DMS53 treated with DMSO at 0.1 percent for 48 hours (cell line): Measurements from ENCODE around the gene CDC26.
"Not testable (repeated sequence)": the region's sequence is repeated elsewhere in the genome, so short reads cannot be mapped to it uniquely, and the experiment has no call there.

Source experiments
- DNase-seq: peaks from one replicate; lab custom pipeline; 2025; ENCODE audit not compliant: unreplicated experiment; lab: John Stamatoyannopoulos, UW

The CDC26 gene

DNA sequence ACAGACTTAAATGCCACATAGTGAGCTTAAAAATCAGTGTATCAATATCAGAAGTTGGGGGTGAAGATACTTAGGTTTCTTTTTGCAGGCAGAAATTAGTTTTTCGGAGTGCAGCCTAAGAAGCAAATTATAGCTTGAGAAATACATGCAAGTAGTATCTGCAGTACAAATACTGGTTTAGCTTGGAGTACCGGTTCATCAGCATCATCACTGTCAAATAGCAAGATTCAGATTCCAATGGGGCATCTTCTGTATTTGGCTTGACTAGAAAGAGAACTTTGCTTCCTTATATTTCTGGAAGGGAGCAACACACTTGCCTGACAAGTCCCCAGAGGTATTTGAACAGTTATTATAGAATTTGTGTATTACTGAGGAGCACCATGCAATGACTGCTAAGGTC is 34.2 kb downstream of the CDC26 start:
- no peak for DNase-seq

DNA sequence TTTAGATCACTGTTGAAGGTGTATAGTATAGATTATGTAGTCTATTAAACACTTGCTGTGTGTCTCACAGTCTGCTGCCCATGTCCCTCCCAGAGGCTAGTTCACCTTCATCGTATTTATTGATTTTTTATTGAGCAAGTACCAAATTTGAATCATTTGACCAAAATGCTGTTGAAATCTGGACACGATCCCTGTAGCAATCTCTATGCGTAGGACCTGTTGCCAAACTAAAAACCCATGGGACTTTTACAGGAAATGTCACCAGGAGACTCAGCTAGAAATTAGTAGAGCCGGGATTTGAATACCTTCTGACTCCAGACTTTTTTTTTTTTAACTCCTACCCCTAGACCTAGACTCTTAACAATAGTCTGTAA is 36.5 kb downstream of the CDC26 start:
- DNase-seq = no peak

DNA sequence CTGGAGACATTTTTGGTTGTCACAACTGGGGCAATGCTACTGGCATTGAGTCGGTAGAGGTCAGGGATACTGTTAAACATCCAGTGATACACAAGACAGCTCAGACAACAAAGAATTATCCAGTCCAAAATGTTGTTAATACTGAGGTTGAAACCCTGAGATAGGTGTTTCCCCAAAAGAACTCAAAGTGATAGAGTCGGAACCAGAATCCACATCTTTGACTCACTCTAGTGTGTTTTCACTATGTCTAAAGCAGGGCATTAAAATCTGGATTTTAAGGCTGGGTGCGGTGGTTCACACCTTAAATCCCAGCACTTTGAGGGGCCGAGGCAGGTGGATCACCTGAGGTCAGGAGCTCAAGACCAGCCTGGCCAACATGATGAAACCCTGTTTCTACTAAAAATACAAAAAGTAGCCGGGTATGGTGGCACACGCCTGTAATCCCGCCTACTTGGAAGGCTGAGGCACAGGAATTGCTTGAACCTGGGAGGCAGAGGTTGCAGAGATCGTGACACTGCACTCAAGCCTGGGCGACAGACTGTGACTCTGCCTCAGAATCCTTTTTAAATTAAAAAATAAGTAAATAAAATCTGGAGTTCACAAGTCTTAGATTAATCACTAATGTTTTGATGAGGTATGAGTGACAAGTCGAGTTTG is 37.0 kb downstream of the CDC26 start:
- DNase-seq = no peak

- DNase-seq = no peak
Observed at GRCh38 chr9:113237026-113237425, 38.3 kb downstream of the CDC26 start.

- DNase-seq = not testable (repeated sequence)
Observed at GRCh38 chr9:113235701-113236255, 39.6 kb downstream of the CDC26 start.

GRCh38 chr9:113231701-113232100 is 43.7 kb downstream of the CDC26 start:
- no peak for DNase-seq

DNA sequence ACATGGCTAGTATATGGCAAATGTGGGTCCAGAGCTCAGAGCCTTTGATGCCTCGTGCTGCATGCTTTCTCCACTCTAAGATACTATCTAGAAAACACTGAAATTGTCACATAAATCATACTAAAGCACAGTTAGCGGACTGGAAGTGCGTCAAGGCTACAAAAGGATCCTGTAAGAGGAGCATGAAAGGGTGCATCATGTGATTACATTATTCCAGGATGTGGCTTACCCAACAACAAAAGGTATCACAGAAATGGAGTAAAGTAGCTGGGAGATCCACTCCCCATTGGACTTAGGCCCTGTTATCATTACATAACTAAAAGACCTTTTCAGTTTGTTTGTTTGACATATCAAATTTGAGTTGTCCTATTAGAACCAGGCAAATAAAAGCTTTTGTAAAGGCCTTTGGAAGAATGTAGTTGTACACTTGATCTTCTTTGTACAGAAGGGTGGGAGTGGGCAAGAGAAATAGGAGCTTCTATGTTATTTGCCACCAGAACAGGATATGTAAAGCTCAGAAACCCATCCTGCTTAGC is 47.2 kb downstream of the CDC26 start:
- no peak for DNase-seq

GRCh38 chr9:113227436-113227835 is 47.9 kb downstream of the CDC26 start:
- DNase-seq = no peak

- DNase-seq = no peak
Observed at GRCh38 chr9:113223963-113224362, 51.4 kb downstream of the CDC26 start.

GRCh38 chr9:113222482-113222841 is 52.9 kb downstream of the CDC26 start:
- no peak for DNase-seq

- DNase-seq = no peak
Observed at GRCh38 chr9:113221800-113222481, 53.4 kb downstream of the CDC26 start.

- peak; percentile 91 for DNase-seq
Observed at GRCh38 chr9:113221003-113221799, 54.2 kb downstream of the CDC26 start, which contains the start of the genes FKBP15 and SLC31A1. Gene FKBP15, minus strand, starts transcription at chr9:113221277. Its CDS starts 34 bp downstream, at chr9:113221243. Gene SLC31A1, plus strand, starts transcription at chr9:113221544. Its CDS starts 34,605 bp downstream, at chr9:113256149.

DNA sequence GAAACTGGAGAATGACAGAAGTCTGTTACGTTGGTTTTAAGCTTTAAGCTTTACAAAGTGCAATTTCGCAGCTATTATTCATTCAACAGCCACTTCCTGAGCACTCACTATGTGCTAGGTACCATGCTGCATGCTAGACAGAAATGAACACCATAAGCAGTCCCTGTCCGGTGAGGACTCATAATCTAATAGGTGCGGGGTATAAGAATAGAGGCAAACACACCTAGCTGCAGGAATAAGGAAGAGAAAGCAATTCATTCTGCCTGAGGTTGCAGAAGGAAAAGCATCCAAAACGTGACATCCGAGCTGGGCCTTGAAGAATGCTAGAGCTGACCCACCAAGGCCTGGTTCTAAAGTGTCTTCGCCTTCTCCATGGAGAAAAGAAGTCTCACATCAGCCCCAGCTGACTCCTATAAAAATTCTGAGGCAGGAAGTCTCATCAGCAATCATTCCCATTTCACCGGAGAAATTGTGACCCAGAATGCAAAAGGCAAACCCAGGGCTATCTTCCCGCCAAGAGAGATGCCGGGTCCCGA is 54.8 kb downstream of the CDC26 start:
- DNase-seq = no peak

DNA sequence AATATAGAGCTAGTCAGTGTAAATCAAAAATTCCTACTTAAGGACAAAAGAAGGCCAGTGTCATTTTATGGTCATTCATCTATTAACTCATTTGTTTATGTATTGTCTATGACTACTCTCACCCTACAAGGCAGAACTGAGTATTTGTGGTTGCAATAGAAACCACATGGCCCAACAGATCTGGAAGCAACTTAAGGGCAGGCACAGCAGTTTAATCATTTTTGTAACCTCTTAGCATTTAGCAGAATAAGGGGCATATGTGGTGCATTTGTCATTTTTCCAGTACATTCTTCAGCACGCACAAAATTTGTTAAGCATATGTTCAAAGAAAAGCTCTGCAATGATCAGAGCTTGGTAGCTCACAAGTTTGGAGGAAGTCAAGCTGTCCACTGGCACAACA is 55.4 kb downstream of the CDC26 start:
- no peak for DNase-seq

GRCh38 chr9:113219186-113219936 is 56.0 kb downstream of the CDC26 start:
- DNase-seq = no peak
